ENCODE measurements around the gene EME2.

EME2 gene

DNA sequence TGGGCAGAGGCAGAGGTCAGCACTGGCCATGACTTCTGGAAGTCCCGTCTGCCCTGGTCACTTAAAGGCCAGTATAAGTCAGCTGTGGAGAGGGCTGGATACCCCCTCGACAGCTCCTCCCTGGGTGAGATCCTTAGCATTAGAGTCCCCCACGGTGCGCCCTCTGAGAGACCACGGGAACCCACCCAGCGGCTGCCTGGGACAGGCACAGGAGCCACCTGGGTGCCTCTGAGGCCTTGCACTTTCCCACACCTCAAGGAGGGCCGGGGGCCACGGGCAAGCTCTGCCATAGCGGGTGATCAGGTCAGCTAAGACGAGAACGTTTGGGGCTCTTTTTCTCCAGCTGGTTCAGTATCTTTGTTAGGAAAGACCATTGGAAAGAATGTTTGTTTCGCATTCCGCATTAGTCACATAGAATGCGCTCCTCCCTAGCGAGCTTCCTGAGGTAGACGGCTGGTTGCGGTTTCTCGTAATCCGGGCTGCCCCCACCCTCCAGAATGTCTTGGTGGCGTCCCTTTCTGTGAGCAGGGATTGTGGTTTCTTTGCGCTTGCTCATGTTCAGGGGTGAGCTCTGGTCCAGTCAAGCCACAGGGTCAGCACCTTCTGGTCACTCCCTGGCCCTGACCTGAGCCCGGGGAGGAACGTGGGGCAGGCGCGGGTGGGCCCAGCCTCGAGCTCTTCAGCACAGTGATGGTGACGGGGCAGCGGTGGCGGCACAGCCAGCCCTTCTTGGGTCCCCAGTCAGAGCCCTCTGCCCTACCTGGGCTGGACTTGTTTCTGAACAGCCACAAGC lies 26.5 kb upstream of the EME2 start:
- DNase-seq: no peak

DNA sequence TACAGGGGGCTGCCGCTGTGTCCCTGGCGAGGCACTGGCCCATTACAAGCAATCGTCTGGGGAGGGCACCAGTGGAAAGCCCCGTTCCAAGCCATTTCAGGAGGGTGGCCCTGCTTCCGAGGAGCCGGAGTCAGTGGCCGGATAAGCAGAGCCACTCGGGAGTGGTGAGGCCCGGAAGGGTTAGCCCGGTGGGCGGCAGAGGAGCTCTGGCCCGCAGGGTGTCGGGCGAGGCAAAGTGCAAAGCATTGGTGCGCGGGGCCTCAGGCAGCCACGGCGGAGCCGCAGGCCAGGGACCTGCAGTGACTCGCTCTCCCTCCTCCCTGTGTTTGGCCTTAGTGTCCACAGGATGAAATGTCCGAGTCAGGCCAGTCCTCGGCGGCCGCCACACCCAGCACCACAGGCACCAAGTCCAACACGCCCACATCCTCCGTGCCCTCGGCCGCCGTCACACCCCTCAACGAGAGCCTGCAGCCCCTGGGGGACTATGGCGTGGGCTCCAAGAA lies 25.9 kb upstream of the EME2 start:
- DNase-seq: no peak

DNA sequence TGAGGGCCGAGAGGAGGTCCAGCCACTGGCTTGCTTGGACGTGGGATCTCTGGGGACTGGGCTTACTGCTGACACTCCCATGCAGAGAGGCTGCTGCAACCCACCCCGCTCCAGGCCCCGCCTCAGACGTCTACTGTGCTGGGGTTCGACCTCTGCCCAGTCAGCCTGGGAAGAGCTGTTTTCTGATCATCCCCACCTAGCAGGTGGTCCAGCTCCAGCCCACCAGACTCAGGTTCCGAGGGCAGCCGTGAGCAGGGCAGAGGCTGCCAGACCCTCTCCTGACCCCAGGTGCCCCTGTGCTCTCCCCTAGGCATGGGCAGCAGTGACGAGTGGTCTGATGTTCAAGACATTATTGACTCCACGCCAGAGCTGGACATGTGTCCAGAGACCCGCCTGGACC lies 24.7 kb upstream of the EME2 start:
- DNase-seq: no peak

DNA sequence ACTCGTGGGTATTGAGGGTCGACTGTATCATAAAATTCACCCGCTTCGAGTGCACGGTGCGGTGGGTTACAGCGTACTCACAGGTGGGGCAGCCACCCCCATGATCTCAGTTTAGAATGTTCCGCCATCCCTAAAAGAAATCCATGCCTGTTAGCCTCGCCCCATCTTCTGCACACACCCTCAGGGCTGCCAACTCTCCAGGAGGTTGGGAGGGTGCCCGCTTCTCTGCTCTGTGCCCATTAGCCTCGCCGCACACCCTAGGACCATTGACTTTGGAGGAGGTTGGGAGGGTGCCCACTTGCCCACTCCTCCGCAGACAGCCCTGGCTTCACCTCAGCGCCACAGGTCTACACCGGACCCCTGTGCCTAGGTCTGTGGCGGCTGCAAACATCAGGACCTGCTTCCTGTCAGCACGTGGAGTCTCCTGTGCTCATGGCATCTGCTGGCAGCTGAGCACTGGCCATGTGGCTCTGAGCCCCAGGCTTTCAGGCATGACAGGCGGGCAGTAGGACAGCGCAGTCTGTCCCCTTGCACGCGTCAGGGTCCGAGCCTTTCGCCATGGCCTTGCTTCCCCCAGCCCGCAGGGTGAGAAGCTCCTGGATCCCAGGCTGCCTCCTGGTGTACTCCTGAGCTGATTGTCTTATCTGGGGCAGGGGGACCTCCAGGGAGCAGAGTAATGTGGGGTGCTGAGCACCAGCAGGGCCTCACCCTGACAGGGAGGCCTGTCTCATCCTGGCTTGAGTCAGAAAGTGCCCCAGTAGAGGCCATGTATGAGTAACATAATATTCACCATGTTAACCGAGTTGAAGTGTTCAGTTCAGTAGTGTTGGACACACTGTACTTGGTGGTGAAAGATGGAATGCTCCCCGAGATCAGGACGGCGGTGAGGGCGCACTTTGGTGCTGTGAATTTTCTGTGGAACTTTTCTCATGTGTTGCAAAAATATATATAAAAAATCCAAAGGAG lies 23.2 kb upstream of the EME2 start:
- no peak for DNase-seq

DNA sequence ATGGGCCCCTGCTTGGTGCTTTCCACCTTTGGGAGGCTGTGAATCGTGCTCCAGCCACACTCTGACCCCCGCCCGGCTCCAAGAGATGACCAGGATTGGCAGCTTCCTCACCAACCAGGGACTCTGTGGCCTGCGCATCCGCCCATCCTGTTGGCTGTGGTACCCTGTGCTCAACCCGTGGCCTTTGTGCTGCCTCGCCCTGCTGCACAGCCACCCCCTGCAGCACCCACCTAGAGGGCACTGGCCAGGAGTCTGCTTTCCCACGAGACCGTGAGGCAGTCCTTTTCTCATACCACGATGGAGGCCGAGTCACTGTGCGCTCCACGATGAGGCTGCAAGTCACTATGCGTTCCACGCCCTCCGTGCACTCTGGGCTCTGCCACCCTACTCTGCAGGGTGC lies 20.7 kb upstream of the EME2 start:
- no peak for DNase-seq

DNA sequence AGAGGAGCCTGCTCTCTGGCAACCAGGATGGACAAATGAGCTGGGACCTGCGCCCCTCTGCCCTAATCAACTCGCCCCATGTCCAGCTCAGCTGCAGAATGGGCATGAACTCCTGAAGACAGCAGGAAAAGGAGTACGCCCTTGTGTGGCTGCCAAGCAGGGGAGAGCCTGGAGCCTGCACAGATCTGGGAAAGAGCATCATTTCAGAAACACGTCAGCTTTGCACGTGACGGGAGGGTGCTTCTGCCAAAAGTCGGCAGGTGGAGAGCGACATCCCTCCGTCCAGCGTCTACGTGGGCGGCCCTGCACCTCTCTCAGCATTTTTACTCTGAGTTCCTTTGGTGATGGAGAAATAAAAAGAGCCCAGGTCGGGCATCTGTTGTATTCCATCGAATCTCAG lies 19.8 kb upstream of the EME2 start:
- DNase-seq: no peak

DNA sequence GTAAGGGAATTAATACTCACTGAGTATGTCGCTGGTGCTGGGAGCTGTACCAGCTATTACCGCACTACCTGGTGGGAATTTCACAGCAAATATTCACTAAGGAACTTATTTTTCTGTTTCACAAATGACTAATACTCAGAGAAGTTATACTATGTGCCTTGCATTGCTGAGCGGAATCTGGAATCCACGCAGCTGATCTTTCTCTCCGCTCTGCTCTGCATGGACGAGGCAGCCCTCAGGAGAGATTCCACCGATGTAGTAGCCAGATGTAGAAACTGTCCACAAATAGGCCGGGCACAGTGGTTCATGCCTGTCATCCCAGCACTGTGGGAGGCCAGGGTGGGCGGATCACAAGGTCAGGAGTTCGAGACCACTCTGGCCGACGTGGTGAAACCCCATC lies 18.4 kb upstream of the EME2 start:
- DNase-seq: no peak

DNA sequence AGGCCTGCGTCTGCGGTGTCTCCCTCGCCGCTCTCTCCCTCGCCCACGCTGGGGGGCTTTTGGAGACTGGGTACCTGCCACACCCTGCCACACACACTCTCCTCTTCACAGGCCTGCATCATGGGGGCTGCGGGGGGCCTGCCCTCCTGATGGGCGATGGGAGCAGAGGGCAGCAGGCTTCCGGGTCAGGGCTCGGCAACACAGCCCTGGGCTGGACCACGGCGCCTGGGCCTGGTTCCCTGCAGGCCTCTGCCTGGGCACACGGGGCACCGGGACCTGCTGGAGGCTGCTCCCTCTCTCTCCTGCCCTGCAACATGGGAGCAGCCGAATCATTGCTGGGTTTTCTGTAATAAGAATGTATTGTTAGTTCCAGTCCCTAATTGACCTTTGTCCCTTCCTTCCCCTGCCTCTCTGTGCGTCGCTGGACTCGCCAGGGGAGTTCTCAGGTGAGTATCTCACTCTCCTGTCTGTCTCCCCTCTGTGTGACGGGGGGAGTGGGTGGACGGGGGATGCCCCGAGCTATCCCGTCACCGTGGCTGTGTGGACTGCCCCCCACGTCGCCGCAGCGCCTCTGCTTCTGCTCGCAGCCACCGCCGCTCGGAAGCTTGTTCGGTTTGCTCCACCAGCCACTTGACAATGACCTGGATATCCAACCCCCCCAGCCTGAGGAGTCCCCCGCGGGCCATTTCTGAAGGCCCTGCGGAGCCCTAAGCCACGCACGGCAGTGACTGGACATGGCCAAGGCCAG lies 14.7 kb upstream of the EME2 start:
- no peak for DNase-seq

DNA sequence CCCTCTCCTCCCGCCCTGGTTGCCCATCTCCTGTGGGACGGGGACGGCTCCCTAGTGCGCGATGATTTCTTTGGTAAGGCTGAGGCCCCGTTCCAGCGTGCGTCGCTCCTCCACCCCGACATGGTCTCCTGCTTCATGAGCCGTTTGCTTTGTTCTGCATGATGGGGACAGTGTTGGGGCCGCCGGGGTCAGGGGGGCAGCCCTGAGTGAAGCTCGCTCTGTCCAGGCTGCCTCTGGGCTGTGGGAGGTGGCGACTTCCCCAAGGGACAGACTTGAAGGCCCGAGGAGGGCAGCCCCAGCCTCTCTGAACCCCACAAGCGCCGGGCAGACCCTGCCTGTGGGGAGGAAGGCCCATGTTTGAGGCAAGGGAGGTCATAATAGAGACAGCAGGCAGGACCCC lies 13.7 kb upstream of the EME2 start:
- DNase-seq: no peak

DNA sequence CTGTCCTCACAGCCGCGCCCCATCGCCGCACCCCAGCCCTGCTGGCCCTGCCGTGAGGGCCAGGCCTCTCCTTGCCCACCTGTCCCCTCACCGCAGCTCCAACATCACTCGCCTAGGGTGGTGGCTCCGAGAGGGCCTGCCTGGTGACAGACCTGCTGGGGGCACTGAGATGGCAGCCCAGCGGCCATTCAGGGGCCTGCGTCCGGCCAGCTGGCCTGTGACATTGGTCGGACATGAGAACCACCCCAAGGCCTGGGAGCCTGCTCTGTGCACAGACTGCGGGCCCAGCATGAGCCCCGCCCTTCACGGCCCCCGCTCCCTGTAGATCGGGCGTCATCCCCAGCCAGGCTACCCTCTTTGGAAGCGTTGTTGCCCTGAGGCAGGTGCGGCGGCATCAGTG lies 13.1 kb upstream of the EME2 start:
- DNase-seq: no peak

DNA sequence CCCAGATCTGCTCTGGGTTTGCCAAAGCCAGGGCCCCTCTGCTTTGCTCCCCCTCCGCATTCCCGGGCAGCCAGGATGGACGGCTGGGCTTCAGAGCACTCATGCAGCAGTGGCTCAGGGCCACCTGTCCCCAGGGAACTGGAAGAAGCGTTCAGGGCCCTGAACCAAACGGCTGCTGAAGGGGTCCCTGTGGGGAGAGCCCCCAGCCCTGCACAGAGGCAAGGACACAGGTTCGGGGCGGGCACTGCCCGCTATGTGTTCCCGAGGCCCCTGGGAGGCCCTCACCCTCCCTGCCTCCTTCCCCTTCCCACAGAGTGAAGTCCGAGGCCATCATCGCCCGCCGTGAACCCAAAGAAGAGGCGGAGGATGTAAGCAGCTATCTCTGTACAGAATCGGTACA lies 11.7 kb upstream of the EME2 start:
- DNase-seq: no peak

DNA sequence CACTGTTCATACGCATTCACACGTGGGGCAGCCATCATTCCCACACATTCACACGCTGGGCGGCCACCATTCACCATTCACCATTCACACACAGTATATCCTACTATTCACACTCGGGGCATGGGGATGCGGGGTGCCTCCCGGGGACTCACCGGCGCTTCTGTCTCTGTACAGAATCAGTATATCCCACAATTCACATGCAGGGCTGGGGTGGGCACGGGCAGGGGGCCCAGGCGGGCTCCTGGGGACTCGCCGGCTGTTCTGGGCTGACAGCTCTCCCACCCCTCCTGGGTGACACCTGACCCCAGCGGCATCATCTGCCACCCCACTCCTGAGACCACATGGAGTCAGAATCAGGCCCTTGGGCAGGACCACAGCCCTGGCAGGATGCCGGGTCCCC lies 10.9 kb upstream of the EME2 start:
- no peak for DNase-seq

DNA sequence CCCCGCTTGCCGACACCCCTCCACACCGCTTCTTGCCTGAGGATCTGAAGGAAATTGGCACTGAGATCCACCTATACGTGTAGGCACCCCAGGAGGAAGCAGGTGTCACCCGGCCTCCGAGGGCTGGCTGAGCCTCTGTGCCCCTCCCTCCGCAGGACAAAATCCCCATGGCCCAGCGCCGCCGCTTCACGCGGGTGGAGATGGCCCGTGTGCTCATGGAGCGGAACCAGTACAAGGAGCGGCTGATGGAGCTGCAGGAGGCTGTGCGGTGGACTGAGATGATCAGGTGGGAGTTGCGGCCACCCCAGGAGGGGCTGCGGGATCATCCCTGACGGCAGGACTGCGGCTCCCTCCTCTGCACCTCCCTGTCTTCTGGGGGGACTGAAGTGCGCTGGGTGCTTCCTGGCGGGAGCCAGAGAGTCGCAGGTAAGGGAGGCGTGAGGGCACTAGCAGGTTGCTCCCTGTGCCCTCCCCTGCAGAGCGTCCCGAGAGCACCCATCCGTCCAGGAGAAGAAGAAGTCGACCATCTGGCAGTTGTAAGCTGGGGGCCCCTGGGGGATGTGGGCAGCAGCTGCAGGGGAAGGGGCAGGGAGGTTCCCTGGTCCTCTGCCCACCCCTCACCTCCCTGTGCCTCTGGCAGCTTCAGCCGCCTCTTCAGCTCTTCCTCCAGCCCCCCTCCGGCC lies 10.3 kb upstream of the EME2 start:
- DNase-seq: no peak

DNA sequence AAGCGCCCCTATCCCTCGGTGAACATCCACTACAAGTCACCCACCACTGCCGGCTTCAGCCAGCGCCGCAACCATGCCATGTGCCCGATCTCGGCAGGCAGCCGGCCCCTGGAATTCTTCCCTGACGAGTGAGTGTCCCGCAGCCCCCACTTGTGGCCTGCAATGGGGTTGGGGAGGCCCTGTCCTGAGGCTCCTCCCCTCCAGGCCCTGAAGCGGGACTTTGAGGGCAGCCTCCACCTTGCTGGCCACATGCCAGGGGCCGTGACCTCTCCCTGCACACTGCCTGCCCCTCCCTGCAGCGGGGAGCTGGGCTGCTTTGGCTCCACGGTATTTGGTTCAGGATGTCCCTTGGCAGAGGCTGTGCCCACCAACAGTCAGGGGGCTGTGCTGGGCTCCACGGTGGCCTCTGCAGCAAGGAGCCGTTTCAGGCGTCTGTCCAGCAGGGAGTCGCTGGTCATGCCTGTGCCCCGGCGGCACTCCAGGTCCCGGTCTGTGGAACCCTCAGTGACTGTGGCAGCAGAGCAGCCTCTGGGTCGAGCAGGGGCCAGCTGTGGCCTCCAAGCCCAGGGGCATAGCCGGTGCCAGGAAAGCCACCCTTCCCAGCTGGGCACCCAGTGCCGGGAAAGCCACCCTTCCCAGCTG lies 9.6 kb upstream of the EME2 start:
- DNase-seq: no peak

DNA sequence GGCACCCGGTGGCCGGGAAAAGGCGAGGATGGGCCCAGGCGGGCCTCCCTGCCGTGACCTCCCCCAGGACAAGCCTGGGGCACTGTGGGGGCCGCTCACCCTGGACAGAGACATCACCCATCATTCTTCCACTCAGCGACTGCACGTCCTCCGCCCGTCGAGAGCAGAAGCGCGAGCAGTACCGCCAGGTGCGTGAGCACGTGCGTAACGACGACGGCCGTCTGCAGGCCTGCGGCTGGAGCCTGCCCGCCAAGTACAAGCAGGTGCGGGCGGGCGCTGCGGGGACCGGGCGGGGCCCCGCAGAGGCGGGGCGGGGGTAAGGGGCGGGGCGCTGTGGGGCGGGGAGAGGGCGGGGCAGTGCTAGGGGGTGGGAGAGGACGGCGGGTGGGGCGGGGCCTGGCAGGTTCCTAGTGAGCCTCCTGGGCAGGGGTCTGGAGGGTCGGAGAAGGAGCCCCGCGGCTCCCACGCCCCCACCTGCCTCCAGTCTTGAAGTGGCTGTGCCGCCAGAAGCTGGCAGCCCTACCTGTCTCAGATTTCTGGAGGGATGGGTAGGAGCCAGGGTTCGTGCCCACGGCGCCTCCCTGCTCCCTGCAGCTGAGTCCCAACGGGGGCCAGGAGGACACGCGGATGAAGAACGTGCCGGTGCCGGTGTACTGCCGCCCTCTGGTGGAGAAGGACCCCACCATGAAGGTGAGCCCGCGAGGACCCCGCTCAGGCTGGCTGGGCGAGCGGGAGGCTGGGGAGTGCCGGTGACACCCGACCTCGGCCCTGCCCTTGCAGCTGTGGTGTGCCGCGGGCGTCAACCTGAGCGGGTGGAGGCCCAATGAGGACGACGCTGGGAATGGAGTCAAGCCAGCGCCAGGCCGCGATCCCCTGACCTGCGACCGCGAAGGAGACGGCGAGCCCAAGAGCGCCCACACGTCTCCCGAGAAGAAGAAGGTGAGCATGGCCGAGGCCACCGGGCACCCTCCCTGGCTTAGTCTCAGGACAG lies 8.8 kb upstream of the EME2 start:
- DNase-seq: peak; percentile 8

DNA sequence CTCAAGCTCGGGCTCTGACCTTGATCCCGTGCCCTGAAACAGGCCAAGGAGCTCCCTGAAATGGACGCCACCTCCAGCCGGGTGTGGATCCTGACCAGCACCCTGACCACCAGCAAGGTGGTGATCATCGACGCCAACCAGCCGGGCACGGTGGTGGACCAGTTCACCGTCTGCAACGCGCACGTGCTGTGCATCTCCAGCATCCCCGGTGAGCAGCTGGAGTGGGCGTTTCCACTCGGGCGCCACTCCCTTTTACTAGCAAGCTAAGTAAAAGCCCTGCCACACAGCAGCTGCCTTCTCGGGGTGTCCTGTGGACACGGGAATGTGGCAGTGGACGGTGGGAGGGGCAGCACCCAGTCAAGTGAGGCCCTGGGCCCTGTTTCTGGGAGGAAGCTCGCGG lies 7.6 kb upstream of the EME2 start:
- DNase-seq: no peak

DNA sequence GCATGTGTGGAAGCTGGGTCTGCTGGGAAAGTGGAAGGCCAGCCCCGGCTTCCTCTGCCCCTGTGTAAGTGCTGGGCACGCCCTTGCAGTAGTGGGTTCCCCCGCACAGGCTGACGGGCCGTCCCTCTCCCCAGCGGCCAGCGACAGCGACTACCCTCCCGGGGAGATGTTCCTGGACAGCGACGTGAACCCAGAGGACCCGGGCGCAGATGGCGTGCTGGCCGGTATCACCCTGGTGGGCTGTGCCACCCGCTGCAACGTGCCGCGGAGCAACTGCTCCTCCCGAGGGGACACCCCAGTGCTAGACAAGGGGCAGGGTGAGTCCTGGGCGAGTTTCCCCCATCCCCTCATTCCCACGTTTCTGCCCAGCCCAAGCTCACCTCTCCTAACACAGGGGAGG lies 6.8 kb upstream of the EME2 start:
- DNase-seq: no peak

DNA sequence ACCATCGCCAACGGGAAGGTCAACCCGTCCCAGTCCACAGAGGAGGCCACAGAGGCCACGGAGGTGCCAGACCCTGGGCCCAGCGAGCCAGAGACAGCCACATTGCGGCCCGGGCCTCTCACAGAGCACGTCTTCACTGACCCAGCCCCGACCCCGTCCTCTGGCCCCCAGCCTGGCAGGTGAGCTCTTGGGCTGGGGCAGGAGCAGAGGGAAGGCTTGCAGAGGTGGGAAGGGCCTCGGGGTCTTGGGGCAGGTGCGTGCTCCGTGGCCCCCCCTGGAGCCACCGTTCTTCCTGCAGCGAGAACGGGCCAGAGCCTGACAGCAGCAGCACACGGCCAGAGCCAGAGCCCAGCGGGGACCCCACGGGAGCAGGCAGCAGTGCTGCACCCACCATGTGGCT lies 6.4 kb upstream of the EME2 start:
- no peak for DNase-seq

DNA sequence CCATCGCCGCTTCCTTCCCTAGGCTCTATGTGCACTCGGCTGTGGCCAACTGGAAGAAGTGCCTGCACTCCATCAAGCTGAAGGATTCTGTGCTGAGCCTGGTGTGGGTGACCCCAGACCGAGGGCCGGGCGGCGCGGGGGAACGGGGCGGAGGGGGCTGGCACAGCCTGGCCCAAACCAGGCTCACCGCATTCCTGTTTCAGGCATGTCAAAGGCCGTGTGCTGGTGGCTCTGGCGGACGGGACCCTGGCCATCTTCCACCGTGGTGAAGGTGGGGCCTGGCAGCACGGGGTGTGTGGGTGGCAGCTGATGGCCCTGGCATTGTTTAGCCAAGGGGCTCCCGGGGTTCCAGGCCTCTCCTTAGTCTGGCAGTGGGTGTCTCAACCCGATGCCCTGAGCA lies 5.9 kb upstream of the EME2 start:
- DNase-seq: no peak

DNA sequence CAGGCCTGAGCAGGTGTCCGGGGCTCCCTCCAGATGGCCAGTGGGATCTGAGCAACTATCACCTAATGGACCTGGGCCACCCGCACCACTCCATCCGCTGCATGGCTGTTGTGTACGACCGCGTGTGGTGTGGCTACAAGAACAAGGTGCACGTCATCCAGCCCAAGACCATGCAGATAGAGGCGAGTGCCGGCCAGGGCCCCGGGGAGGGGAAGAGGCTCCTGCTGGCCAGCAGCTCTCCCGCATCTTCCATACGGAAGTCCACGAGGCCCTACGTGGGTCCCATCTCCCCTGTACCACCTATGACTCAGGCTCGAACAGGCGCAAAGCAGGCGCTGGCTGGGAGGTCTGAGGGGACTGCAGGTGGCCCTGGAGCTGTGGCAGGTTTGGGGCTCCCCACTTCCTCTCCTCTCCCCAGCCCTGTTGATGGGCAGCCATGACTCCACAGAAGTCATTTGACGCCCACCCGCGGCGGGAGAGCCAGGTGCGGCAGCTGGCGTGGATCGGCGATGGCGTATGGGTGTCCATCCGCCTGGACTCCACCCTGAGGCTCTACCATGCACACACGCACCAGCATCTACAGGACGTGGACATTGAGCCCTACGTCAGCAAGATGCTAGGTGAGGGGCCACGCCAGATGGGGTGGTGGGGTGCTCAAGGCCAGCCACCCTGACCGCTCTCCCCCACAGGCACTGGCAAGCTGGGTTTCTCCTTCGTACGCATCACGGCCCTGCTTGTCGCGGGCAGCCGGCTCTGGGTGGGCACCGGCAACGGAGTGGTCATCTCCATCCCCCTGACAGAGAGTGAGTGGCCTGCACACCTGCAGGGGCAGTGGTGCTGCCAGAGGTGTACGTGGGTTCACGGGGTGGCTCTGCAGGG lies 5.3 kb upstream of the EME2 start:
- no peak for DNase-seq
